ENCODE measurements around the gene AKR1C8.
"Not testable (repeated sequence)": the region's sequence is repeated elsewhere in the genome, so short reads cannot be mapped to it uniquely, and the experiment has no call there.

Gene AKR1C8

DNA sequence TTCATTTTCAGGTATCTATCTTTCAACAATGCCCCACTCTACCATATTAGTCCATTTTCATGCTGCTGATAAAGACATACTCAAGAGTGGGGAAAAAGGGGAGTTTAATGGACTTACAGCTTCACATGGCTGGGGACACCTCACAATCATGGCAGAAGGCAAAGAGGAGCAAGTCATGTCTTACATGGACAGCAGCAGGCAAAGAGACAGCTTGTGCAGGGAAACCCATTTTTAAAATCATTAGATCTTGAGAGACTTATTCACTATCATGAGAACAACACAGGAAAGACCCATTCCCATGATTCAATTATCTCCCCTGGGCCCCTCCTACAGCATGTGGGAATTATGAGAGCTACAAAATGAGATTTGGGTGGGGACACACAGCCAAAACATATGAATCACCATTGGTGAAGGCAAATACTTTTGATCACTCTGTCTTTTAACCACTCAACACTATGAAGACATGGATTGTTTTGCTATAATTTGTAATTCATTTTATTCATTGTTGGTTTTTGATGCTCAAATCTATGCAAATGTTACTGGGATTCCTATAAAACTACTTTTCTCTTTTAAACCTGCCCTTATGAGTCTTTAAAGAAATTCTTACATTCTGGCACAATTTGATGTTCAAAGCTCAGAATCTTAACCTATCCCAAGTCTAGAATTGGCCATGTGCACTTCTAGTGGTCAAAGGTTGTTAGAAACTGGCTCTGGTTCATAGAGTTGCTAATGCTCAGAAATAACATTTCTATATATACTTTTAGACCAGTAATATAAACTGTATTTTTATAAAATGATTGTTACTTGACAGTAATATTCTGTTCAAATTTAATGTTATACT lies 27.0 kb upstream of the AKR1C8 start:
- TF ChIP-seq, protein P1, sequence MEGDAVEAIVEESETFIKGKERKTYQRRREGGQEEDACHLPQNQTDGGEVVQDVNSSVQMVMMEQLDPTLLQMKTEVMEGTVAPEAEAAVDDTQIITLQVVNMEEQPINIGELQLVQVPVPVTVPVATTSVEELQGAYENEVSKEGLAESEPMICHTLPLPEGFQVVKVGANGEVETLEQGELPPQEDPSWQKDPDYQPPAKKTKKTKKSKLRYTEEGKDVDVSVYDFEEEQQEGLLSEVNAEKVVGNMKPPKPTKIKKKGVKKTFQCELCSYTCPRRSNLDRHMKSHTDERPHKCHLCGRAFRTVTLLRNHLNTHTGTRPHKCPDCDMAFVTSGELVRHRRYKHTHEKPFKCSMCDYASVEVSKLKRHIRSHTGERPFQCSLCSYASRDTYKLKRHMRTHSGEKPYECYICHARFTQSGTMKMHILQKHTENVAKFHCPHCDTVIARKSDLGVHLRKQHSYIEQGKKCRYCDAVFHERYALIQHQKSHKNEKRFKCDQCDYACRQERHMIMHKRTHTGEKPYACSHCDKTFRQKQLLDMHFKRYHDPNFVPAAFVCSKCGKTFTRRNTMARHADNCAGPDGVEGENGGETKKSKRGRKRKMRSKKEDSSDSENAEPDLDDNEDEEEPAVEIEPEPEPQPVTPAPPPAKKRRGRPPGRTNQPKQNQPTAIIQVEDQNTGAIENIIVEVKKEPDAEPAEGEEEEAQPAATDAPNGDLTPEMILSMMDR (IDR thresholded peaks at IDR 0.05; ENCODE audit: low read depth, low read length), result no peak
- no peak overlapping the region for H3K4me3 ChIP-seq (ENCODE audit: low read depth, low read length)
- in situ Hi-C loops (cut with HindIII; ENCODE audit: low sequenced_read_pairs), result no loop called here
- no peak for DNase-seq (ENCODE audit: low read depth, low spot score)

DNA sequence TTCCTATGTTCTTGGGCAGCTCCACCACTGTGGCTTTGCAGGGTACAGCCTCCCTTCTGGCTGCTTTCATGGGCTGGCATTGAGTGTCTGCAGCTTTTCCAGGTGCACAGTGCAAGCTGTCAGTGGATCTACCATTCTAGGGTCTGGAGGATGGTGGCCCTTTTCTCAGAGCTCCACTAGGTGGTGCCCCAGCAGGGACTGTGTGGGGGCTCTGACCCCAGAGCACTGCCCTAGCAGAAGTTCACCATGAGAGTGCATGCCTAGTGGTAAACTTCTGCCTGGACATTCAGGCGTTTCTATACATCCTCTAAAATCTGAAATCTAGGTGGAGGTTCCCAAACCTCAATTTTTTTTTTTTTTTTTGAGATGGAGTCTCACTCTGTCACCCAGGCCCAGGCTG lies 25.3 kb upstream of the AKR1C8 start:
- in situ Hi-C loops (cut with HindIII; ENCODE audit: low sequenced_read_pairs), result not testable (repeated sequence)

DNA sequence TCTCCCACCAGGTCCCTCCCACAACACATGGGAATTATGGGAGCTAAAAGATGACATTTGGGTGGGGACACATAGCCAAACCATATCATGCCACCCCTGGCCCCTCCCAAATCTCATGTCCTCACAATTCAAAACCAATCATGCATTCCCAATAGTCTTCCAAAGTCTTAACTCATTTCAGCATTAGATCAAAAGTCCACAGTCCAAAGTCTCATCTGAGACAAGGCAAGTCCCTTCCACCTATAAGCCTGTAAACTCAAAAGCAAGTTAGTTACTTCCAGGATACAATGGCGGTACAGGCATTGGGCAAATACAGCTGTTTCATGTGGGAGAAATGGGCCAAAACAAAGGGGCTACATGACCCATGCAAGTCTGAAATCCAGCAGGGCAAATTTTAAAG lies 24.8 kb upstream of the AKR1C8 start:
- H3K4me3 ChIP-seq (ENCODE audit: low read depth, low read length); DNase-seq (ENCODE audit: low read depth, low spot score); in situ Hi-C loops (cut with HindIII; ENCODE audit: low sequenced_read_pairs): not testable (repeated sequence)

More for the DNA sequence above, 25.3 kb upstream of the AKR1C8 start:
- H3K4me3 ChIP-seq (ENCODE audit: low read depth, low read length); DNase-seq (ENCODE audit: low read depth, low spot score): not testable (repeated sequence)

DNA sequence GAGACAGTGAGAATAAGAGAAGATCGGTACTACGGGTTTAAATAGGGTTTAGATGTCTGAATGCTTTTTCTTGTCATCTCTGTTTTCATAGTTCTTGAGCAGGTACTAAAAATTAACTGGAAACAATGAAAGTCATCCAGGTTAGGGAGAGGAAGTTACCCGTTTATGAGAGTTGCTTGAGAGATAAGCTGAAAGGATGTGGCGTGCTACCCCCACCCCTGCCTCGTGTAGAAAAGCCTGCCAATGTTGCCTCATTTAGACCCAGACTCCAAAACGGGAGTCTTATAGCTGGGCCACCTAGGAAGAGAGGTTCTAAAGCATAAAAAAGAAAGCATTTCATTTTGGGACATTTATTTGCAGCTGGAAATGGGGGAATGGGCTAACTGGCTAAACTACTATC lies 21.8 kb upstream of the AKR1C8 start:
- DNase-seq (ENCODE audit: low read depth, low spot score), result no peak
- TF ChIP-seq, protein P1 (IDR thresholded peaks at IDR 0.05; ENCODE audit: low read depth, low read length), result no peak
- in situ Hi-C loops (cut with HindIII; ENCODE audit: low sequenced_read_pairs), result no loop called here
- H3K4me3 ChIP-seq (ENCODE audit: low read depth, low read length), result no peak overlapping the region

DNA sequence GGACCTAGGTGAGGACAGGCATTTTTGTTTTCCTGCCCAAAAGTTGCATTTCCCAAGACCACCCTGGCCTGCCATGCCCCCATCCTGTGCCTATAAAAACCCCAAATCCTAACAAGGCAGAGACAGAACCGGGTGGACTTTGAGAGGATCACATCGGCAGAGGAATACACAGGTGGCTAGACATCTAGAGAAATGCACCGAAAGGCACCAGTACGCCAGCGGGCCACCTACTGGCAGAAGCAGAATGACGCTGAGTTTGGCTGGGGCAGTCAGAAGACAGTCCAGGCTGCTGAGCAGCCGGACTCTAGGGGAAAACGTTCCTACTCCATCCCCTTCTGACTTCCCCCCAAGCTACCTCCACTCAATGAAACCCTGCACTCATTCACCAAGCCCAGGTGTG lies 14.4 kb upstream of the AKR1C8 start:
- no peak for DNase-seq (ENCODE audit: low read depth, low spot score)
- no peak overlapping the region for H3K4me3 ChIP-seq (ENCODE audit: low read depth, low read length)
- TF ChIP-seq, protein P1 (IDR thresholded peaks at IDR 0.05; ENCODE audit: low read depth, low read length), result no peak
- in situ Hi-C loops (cut with HindIII; ENCODE audit: low sequenced_read_pairs), result no loop called here

DNA sequence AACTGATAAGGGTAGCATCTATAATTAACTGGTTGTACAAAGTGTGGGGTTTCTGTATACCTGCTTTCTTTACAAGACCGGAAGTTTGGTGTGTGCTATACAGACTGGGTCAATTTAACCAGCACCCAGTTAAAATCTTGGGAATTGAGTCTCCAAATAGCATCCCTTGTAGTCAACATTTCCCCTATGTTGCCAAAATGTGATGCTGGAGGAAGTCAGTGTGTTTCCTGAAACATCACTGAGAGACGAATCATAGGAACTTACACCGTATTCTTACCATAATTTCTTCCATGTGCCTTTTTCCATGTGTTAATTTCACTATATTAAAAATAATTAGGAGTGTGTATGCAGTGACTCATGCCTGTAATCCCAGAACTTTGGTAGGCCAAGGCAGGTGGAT lies 13.4 kb upstream of the AKR1C8 start:
- TF ChIP-seq, protein P1 (IDR thresholded peaks at IDR 0.05; ENCODE audit: low read depth, low read length), result no peak
- H3K4me3 ChIP-seq (ENCODE audit: low read depth, low read length), result no peak overlapping the region
- no peak for DNase-seq (ENCODE audit: low read depth, low spot score)
- in situ Hi-C loops (cut with HindIII; ENCODE audit: low sequenced_read_pairs), result no loop called here

DNA sequence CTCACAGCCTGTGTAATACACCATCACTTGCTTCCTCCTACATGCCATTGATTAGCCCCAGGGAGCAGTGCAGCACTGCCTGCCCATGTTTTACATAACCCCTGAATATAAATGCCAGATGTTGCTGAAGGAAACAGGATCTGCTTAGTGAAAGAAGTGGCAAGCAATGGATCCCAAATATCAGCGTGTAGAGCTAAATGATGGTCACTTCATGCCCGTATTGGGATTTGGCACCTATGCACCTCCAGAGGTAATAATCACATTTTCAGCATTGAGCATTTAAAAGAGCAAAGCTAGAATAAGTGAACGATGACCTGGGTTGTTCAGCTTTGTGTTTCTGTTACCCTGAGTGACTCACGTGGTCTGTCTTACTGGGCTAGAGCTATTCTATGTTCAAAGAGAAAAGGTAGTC lies 11.8 kb upstream of the AKR1C8 start, which contains the start of gene AKR1C4:
Gene AKR1C4 (plus strand): TSS at position 136 of the 412 bp plus-strand sequence. CDS start 31 bp downstream, at position 167.
- TF ChIP-seq, protein P1 (IDR thresholded peaks at IDR 0.05; ENCODE audit: low read depth, low read length), result no peak
- DNase-seq (ENCODE audit: low read depth, low spot score), result no peak
- H3K4me3 ChIP-seq (ENCODE audit: low read depth, low read length), result no peak within 1 kb of the TSS
- in situ Hi-C loops (cut with HindIII; ENCODE audit: low sequenced_read_pairs), result no loop called here
